ENCODE data around the gene CHDH. TPM values are rescaled to one million over a fixed set of nuclear protein-coding genes. Genes with fewer than 3 reads are reported as not detected.

Gene CHDH
- total RNA-seq, 3 donors from 2014 or later (not counting 1 experiment from before 2014, with no cell fraction given) = 0.02 to 1.6 (median 0.09) TPM

- Histone ChIP-seq H3K4me3 (ENCODE audit: low read length) (no peak overlapping the region), H3K4me1 (ENCODE audit: control insufficient read depth, insufficient read depth, low read length) (peaks cover 10% of the 10 kb centered on the region), H3K36me3 (ENCODE audit: control insufficient read depth, insufficient read depth, low read length) (no peaks in the 10 kb centered on the region), H3K27ac (ENCODE audit: low read length) (no peak overlapping the region), H3K27me3 (ENCODE audit: control insufficient read depth, insufficient read depth, low read length) (peaks cover 7% of the 10 kb centered on the region), H3K9me3 (ENCODE audit: control insufficient read depth, insufficient read depth, low read length) (no peaks in the 10 kb centered on the region)
- no peak for TF ChIP-seq CTCF (IDR thresholded peaks at IDR 0.05)
- WGBS (ENCODE audit: insufficient coverage) = 87% methylated on average over 4 of the region's 5 CpGs
- Mint-ChIP-seq H3K27me3 (ENCODE audit: low read depth in 2 of 2) (peaks cover 22 to 26% of the 10 kb centered on the region in 2 donors), H3K9me3 (no peaks in the 10 kb centered on the region), H3K4me3 (no peak overlapping the region), H3K4me1 (no peaks in the 10 kb centered on the region), H3K36me3 (no peaks in the 10 kb centered on the region), H3K27ac (no peak overlapping the region)
- no peak for ATAC-seq
- intact Hi-C loops (cut with micrococcal nuclease) = no loop called here
- no peak for DNase-seq
These were observed 4.9 kb downstream of the CHDH start for GRCh38 chr3:53841296-53841695.

- no peaks in the 10 kb centered on the region for H3K36me3 Mint-ChIP-seq
- no peaks in the 10 kb centered on the region for H3K9me3 Mint-ChIP-seq
- ATAC-seq (peak in 2 of 3 donors; percentile 26 to 65), DNase-seq (no peak)
- Histone ChIP-seq H3K27me3 (ENCODE audit: control insufficient read depth, insufficient read depth, low read length) (no peaks in the 10 kb centered on the region), H3K9me3 (ENCODE audit: control insufficient read depth, insufficient read depth, low read length) (no peaks in the 10 kb centered on the region), H3K4me3 (ENCODE audit: low read length) (no peak overlapping the region), H3K36me3 (ENCODE audit: control insufficient read depth, insufficient read depth, low read length) (no peaks in the 10 kb centered on the region), H3K27ac (ENCODE audit: low read length) (no peak overlapping the region), H3K4me1 (ENCODE audit: control insufficient read depth, insufficient read depth, low read length) (peaks cover 4% of the 10 kb centered on the region)
- TF ChIP-seq CTCF (IDR thresholded peaks at IDR 0.05) = no peak
- 54% methylated on average over 10 of the region's 10 CpGs for WGBS (ENCODE audit: insufficient coverage)
- H3K4me1 Mint-ChIP-seq = no peaks in the 10 kb centered on the region
- no peak overlapping the region for H3K27ac Mint-ChIP-seq
- no peak overlapping the region for H3K4me3 Mint-ChIP-seq
- intact Hi-C loops (cut with micrococcal nuclease) = no loop called here
- no peaks in the 10 kb centered on the region for H3K27me3 Mint-ChIP-seq (ENCODE audit: low read depth in 2 of 2)
These were observed 8.9 kb downstream of the CHDH start for GRCh38 chr3:53837331-53837730.

GRCh38 chr3:53836084-53836872 is 9.9 kb downstream of the CHDH start:
- 93% methylated on average over 9 of the region's 9 CpGs for WGBS (ENCODE audit: insufficient coverage)
- H3K27ac ChIP-seq (ENCODE audit: low read length) = no peak overlapping the region
- Mint-ChIP-seq H3K9me3 (no peaks in the 10 kb centered on the region), H3K27ac (no peak overlapping the region), H3K4me3 (no peak overlapping the region), H3K4me1 (no peaks in the 10 kb centered on the region), H3K27me3 (ENCODE audit: low read depth in 2 of 2) (no peaks in the 10 kb centered on the region), H3K36me3 (no peaks in the 10 kb centered on the region)
- peaks cover 4% of the 10 kb centered on the region for H3K4me1 ChIP-seq (ENCODE audit: control insufficient read depth, insufficient read depth, low read length)
- ATAC-seq (no peak), DNase-seq (no peak)
- no peaks in the 10 kb centered on the region for H3K9me3 ChIP-seq (ENCODE audit: control insufficient read depth, insufficient read depth, low read length)
- no peak for TF ChIP-seq CTCF (IDR thresholded peaks at IDR 0.05)
- H3K4me3 ChIP-seq (ENCODE audit: low read length) = no peak overlapping the region
- no peaks in the 10 kb centered on the region for H3K36me3 ChIP-seq (ENCODE audit: control insufficient read depth, insufficient read depth, low read length)
- intact Hi-C loops (cut with micrococcal nuclease) = no loop called here
- no peaks in the 10 kb centered on the region for H3K27me3 ChIP-seq (ENCODE audit: control insufficient read depth, insufficient read depth, low read length)

- ATAC-seq (no peak), DNase-seq (no peak)
- intact Hi-C loops (cut with micrococcal nuclease) = no loop called here
- no peak overlapping the region for H3K4me3 ChIP-seq (ENCODE audit: low read length)
- H3K36me3 Mint-ChIP-seq = no peaks in the 10 kb centered on the region
- H3K9me3 ChIP-seq (ENCODE audit: control insufficient read depth, insufficient read depth, low read length) = no peaks in the 10 kb centered on the region
- H3K27ac Mint-ChIP-seq = no peak overlapping the region
- no peaks in the 10 kb centered on the region for H3K27me3 ChIP-seq (ENCODE audit: control insufficient read depth, insufficient read depth, low read length)
- no peak overlapping the region for H3K27ac ChIP-seq (ENCODE audit: low read length)
- H3K4me1 Mint-ChIP-seq = no peaks in the 10 kb centered on the region
- H3K36me3 ChIP-seq (ENCODE audit: control insufficient read depth, insufficient read depth, low read length) = no peaks in the 10 kb centered on the region
- H3K4me1 ChIP-seq (ENCODE audit: control insufficient read depth, insufficient read depth, low read length) = peaks cover 4% of the 10 kb centered on the region
- TF ChIP-seq CTCF (IDR thresholded peaks at IDR 0.05) = no peak
- 54% methylated on average over 1 of the region's 1 CpG for WGBS (ENCODE audit: insufficient coverage)
- no peaks in the 10 kb centered on the region for H3K9me3 Mint-ChIP-seq
- H3K4me3 Mint-ChIP-seq = no peak overlapping the region
- H3K27me3 Mint-ChIP-seq (ENCODE audit: low read depth in 2 of 2) = no peaks in the 10 kb centered on the region
These were observed 11.0 kb downstream of the CHDH start for GRCh38 chr3:53835257-53835656.
